Activated T-cell treated with anti-CD3 and anti-CD28 coated beads, Interleukin-2, amount 50 U/mL, for 4 hours (primary cell): Measurements from ENCODE around the gene CES4A. TPM values are rescaled to one million over a fixed set of nuclear protein-coding genes. Genes with fewer than 3 reads are reported as not detected.
"Not testable (repeated sequence)": the region's sequence is repeated elsewhere in the genome, so short reads cannot be mapped to it uniquely, and the experiment has no call there.

Experiments used
- ATAC-seq, 2 donors: fragments of 200-7000 bp; cut with Tn5 transposase; one replicate each; pipeline ENCODE4 v1.10.0; 2021
- DNase-seq: peaks from one replicate; pipeline ENCODE4 v3.0.0-alpha.2; 2020
- H3K27me3 Mint-ChIP-seq: one replicate; pipeline ENCODE4 v1.8.0; 2021; ENCODE audit warnings: low read depth, mixed read lengths
- H3K36me3 Mint-ChIP-seq: one replicate; pipeline ENCODE4 v1.8.0; 2022; ENCODE audit warnings: mixed read lengths; ENCODE audit not compliant: insufficient read depth
- H3K4me1 Mint-ChIP-seq: one replicate; pipeline ENCODE4 v1.8.0; 2021; ENCODE audit warnings: low read depth, mixed read lengths
- H3K4me3 Mint-ChIP-seq: one replicate; pipeline ENCODE4 v1.8.0; 2021; ENCODE audit warnings: mild to moderate bottlenecking, moderate library complexity, mixed read lengths
- H3K9me3 Mint-ChIP-seq: one replicate; pipeline ENCODE4 v1.8.0; 2021; ENCODE audit warnings: mixed read lengths
- total RNA-seq, 3 donors: library from RNA; stranded (reverse); gene quantifications; one replicate each; pipeline ENCODE4 v1.2.1, GENCODE V29; 2021

CES4A gene
- total RNA-seq, 3 donors from 2014 or later = 6.2 to 10.7 (median 6.6) TPM

GRCh38 chr16:67028696-67029253 lies 40.4 kb downstream of the CES4A start, which contains the start of gene CBFB:
Gene CBFB (plus strand): TSS chr16:67029149. CDS start chr16:67029408, 259 bp downstream.
- DNase-seq = peak; percentile 93
- Mint-ChIP-seq H3K4me3 (peak within 1 kb of the TSS; percentile 91), H3K36me3 (peaks cover 4% of the 10 kb centered on the region), H3K4me1 (peaks cover 41% of the 10 kb centered on the region), H3K27me3 (no peaks in the 10 kb centered on the region), H3K9me3 (no peaks in the 10 kb centered on the region)
- peak; percentile 90 to 91 for ATAC-seq

- Mint-ChIP-seq H3K4me1 (peaks cover 45% of the 10 kb centered on the region), H3K36me3 (peaks cover 6% of the 10 kb centered on the region)
Observed at GRCh38 chr16:67029254-67030096, 41.1 kb downstream of the CES4A start.

GRCh38 chr16:67030221-67030962 lies 42.0 kb downstream of the CES4A start:
- no peak for ATAC-seq
- H3K36me3 Mint-ChIP-seq = peaks cover 8% of the 10 kb centered on the region
- no peak for DNase-seq
- H3K4me3 Mint-ChIP-seq = peak overlapping the region; percentile 91
- H3K4me1 Mint-ChIP-seq = peaks cover 54% of the 10 kb centered on the region
- H3K27me3 Mint-ChIP-seq = no peaks in the 10 kb centered on the region
- H3K9me3 Mint-ChIP-seq = no peaks in the 10 kb centered on the region

More at GRCh38 chr16:67029254-67030096, 41.1 kb downstream of the CES4A start:
- DNase-seq (peak; percentile 52), ATAC-seq (peak; percentile 44 to 49)
- H3K9me3 Mint-ChIP-seq = no peaks in the 10 kb centered on the region
- H3K27me3 Mint-ChIP-seq = no peaks in the 10 kb centered on the region
- H3K4me3 Mint-ChIP-seq = peak overlapping the region; percentile 91

GRCh38 chr16:67034487-67034886 lies 46.1 kb downstream of the CES4A start:
- no peaks in the 10 kb centered on the region for H3K27me3 Mint-ChIP-seq
- H3K36me3 Mint-ChIP-seq = peaks cover 13% of the 10 kb centered on the region
- no peaks in the 10 kb centered on the region for H3K9me3 Mint-ChIP-seq
- DNase-seq (no peak), ATAC-seq (no peak)
- peaks cover 61% of the 10 kb centered on the region for H3K4me1 Mint-ChIP-seq
- H3K4me3 Mint-ChIP-seq = no peak overlapping the region

- no peak overlapping the region for H3K4me3 Mint-ChIP-seq
- no peaks in the 10 kb centered on the region for H3K27me3 Mint-ChIP-seq
- no peak for DNase-seq
- no peak for ATAC-seq
- no peaks in the 10 kb centered on the region for H3K9me3 Mint-ChIP-seq
- H3K4me1 Mint-ChIP-seq = peaks cover 64% of the 10 kb centered on the region
- peaks cover 15% of the 10 kb centered on the region for H3K36me3 Mint-ChIP-seq
Observed at GRCh38 chr16:67035364-67035763, 47.0 kb downstream of the CES4A start.

- H3K27me3 Mint-ChIP-seq = no peaks in the 10 kb centered on the region
- no peaks in the 10 kb centered on the region for H3K9me3 Mint-ChIP-seq
- DNase-seq = no peak
- ATAC-seq = no peak
- no peak overlapping the region for H3K4me3 Mint-ChIP-seq
- H3K4me1 Mint-ChIP-seq = peaks cover 66% of the 10 kb centered on the region
- H3K36me3 Mint-ChIP-seq = peaks cover 22% of the 10 kb centered on the region
Observed at GRCh38 chr16:67036323-67036741, 47.9 kb downstream of the CES4A start.

GRCh38 chr16:67039260-67040020 lies 51.1 kb downstream of the CES4A start:
- DNase-seq (no peak), ATAC-seq (no peak)
- H3K4me1 Mint-ChIP-seq = peaks cover 44% of the 10 kb centered on the region

GRCh38 chr16:67040166-67040565 lies 51.8 kb downstream of the CES4A start:
- no peak for ATAC-seq
- no peaks in the 10 kb centered on the region for H3K9me3 Mint-ChIP-seq
- no peaks in the 10 kb centered on the region for H3K27me3 Mint-ChIP-seq
- DNase-seq = no peak
- no peak overlapping the region for H3K4me3 Mint-ChIP-seq
- peaks cover 19% of the 10 kb centered on the region for H3K36me3 Mint-ChIP-seq
- peaks cover 36% of the 10 kb centered on the region for H3K4me1 Mint-ChIP-seq

More at GRCh38 chr16:67039260-67040020, 51.1 kb downstream of the CES4A start:
- peaks cover 21% of the 10 kb centered on the region for H3K36me3 Mint-ChIP-seq
- no peak overlapping the region for H3K4me3 Mint-ChIP-seq
- no peaks in the 10 kb centered on the region for H3K9me3 Mint-ChIP-seq
- no peaks in the 10 kb centered on the region for H3K27me3 Mint-ChIP-seq

GRCh38 chr16:67040906-67041305 lies 52.5 kb downstream of the CES4A start:
- H3K27me3 Mint-ChIP-seq = no peaks in the 10 kb centered on the region
- no peak for ATAC-seq
- no peaks in the 10 kb centered on the region for H3K9me3 Mint-ChIP-seq
- peaks cover 32% of the 10 kb centered on the region for H3K4me1 Mint-ChIP-seq
- H3K4me3 Mint-ChIP-seq = no peak overlapping the region
- peaks cover 20% of the 10 kb centered on the region for H3K36me3 Mint-ChIP-seq
- no peak for DNase-seq

GRCh38 chr16:67041520-67041919 lies 53.1 kb downstream of the CES4A start:
- Mint-ChIP-seq H3K4me1 (peaks cover 27% of the 10 kb centered on the region), H3K36me3 (peaks cover 17% of the 10 kb centered on the region)
- not testable (repeated sequence) for H3K27me3 Mint-ChIP-seq, H3K9me3 Mint-ChIP-seq, H3K4me3 Mint-ChIP-seq, DNase-seq, ATAC-seq

GRCh38 chr16:67043420-67043819 lies 55.0 kb downstream of the CES4A start:
- H3K4me1 Mint-ChIP-seq = peaks cover 26% of the 10 kb centered on the region
- no peak overlapping the region for H3K4me3 Mint-ChIP-seq
- ATAC-seq = peak in 1 of 2 donors; percentile 18
- H3K9me3 Mint-ChIP-seq = no peaks in the 10 kb centered on the region
- H3K36me3 Mint-ChIP-seq = peaks cover 16% of the 10 kb centered on the region
- no peaks in the 10 kb centered on the region for H3K27me3 Mint-ChIP-seq
- DNase-seq = no peak

- Mint-ChIP-seq H3K36me3 (peaks cover 2% of the 10 kb centered on the region), H3K9me3 (no peaks in the 10 kb centered on the region), H3K27me3 (no peaks in the 10 kb centered on the region), H3K4me1 (peaks cover 35% of the 10 kb centered on the region), H3K4me3 (no peak overlapping the region)
- DNase-seq (no peak), ATAC-seq (no peak)
Observed at GRCh38 chr16:67050796-67051195, 62.4 kb downstream of the CES4A start.

GRCh38 chr16:67052399-67052798 lies 64.0 kb downstream of the CES4A start:
- Mint-ChIP-seq H3K9me3 (no peaks in the 10 kb centered on the region), H3K36me3 (peaks cover 7% of the 10 kb centered on the region), H3K4me1 (peaks cover 44% of the 10 kb centered on the region), H3K27me3 (no peaks in the 10 kb centered on the region), H3K4me3 (peak overlapping the region; percentile 69)
- ATAC-seq (peak in 1 of 2 donors; percentile 7), DNase-seq (no peak)
